ELF-1 (cell line): ENCODE measurements around the gene FCGR1A.
A peak's percentile ranks its signal among the peaks of the same experiment; 100 is the strongest.
"Not testable (repeated sequence)": the region's sequence is repeated elsewhere in the genome, so short reads cannot be mapped to it uniquely, and the experiment has no call there.

Source experiments
- DNase-seq: peaks from one replicate; pipeline ENCODE4 v3.0.0-alpha.2; 2016; ENCODE audit warnings: low read depth, low spot score

FCGR1A gene

GRCh38 chr1:149777084-149777483 is 5.4 kb upstream of the FCGR1A start:
- DNase-seq = not testable (repeated sequence)

- not testable (repeated sequence) for DNase-seq
Measured at GRCh38 chr1:149778313-149778712, 4.2 kb upstream of the FCGR1A start.

GRCh38 chr1:149781413-149781984 is 995 bp upstream of the FCGR1A start:
- DNase-seq = not testable (repeated sequence)

- not testable (repeated sequence) for DNase-seq
Measured at GRCh38 chr1:149783289-149783688, 795 bp downstream of the FCGR1A start.

GRCh38 chr1:149783868-149784267 is 1.4 kb downstream of the FCGR1A start:
- DNase-seq = not testable (repeated sequence)

- DNase-seq = not testable (repeated sequence)
Measured at GRCh38 chr1:149787688-149788451, 5.4 kb downstream of the FCGR1A start.

- DNase-seq = peak; percentile 87
Measured at GRCh38 chr1:149792502-149792901, 10.0 kb downstream of the FCGR1A start.

- peak; percentile 91 for DNase-seq
Measured at GRCh38 chr1:149792912-149793515, 10.5 kb downstream of the FCGR1A start.

GRCh38 chr1:149793885-149794284 is 11.4 kb downstream of the FCGR1A start:
- not testable (repeated sequence) for DNase-seq

- not testable (repeated sequence) for DNase-seq
Measured at GRCh38 chr1:149801628-149802027, 19.1 kb downstream of the FCGR1A start.

- DNase-seq = not testable (repeated sequence)
Measured at GRCh38 chr1:149804417-149805080, 22.1 kb downstream of the FCGR1A start.

- peak; percentile 58 for DNase-seq
Measured at GRCh38 chr1:149810697-149811405, 28.4 kb downstream of the FCGR1A start.

- peak; percentile 28 for DNase-seq
Measured at GRCh38 chr1:149811514-149811889, 29.0 kb downstream of the FCGR1A start.

GRCh38 chr1:149811890-149812829 is 29.7 kb downstream of the FCGR1A start:
- peak; percentile 94 for DNase-seq

- DNase-seq = peak; percentile 77
Measured at GRCh38 chr1:149812893-149813801, 30.7 kb downstream of the FCGR1A start.

GRCh38 chr1:149820387-149820786 is 37.9 kb downstream of the FCGR1A start:
- not testable (repeated sequence) for DNase-seq

GRCh38 chr1:149826555-149826954 is 44.1 kb downstream of the FCGR1A start:
- DNase-seq = not testable (repeated sequence)

- not testable (repeated sequence) for DNase-seq
Measured at GRCh38 chr1:149831764-149832315, 49.3 kb downstream of the FCGR1A start.
